ENCODE measurements around the gene RPA1. TPM values are rescaled to one million over a fixed set of nuclear protein-coding genes. Genes with fewer than 3 reads are reported as not detected.

Gene RPA1
- total and polyA plus RNA-seq, 9 of the 15 experiments (the other 6 are each of a cell fraction or from before 2014, with no cell fraction given) = 25.2 to 125 (median 47.4) TPM

GRCh38 chr17:1843947-1844346, 14.1 kb downstream of the RPA1 start (continued):
- TF ChIP-seq SMAD4 (CRISPR knock-in tag; conservative IDR thresholded peaks at IDR 0.05) = no peak
- TF ChIP-seq HOMEZ (CRISPR knock-in tag; IDR thresholded peaks at IDR 0.05) = no peak
- TF ChIP-seq C11orf30 (IDR thresholded peaks at IDR 0.05; ENCODE audit: low read depth) = no peak
- TF ChIP-seq STAT6 (CRISPR knock-in tag; IDR thresholded peaks at IDR 0.05) = no peak
- TF ChIP-seq ZNF280B (CRISPR knock-in tag; IDR thresholded peaks at IDR 0.05) = no peak
- no peak for TF ChIP-seq ATF1 (CRISPR knock-in tag; IDR thresholded peaks at IDR 0.05)
- TF ChIP-seq ATF1 (tag; IDR thresholded peaks at IDR 0.05) = no peak
